ENCODE measurements around the gene LCN2.

LCN2 gene

GRCh38 chr9:128161215-128161902 is 12.1 kb downstream of the LCN2 start:
- no peak for TF ChIP-seq CTCF (IDR thresholded peaks at IDR 0.05; ENCODE audit: low read depth, low read length, missing control alignments)
- peak overlapping the region; percentile 92 for H3K4me3 ChIP-seq (replicated peaks; ENCODE audit: low read depth, low read length)
- DNase-seq (ENCODE audit: extremely low read depth, low read depth) = no peak

- DNase-seq (ENCODE audit: extremely low read depth, low read depth) = no peak
- no peak overlapping the region for H3K4me3 ChIP-seq (replicated peaks; ENCODE audit: low read depth, low read length)
- no peak for TF ChIP-seq CTCF (IDR thresholded peaks at IDR 0.05; ENCODE audit: low read depth, low read length, missing control alignments)
These were observed 13.2 kb downstream of the LCN2 start for GRCh38 chr9:128162215-128163026.

GRCh38 chr9:128163027-128163515 is 13.8 kb downstream of the LCN2 start:
- H3K4me3 ChIP-seq (replicated peaks; ENCODE audit: low read depth, low read length) = no peak overlapping the region
- no peak for DNase-seq (ENCODE audit: extremely low read depth, low read depth)
- TF ChIP-seq CTCF (IDR thresholded peaks at IDR 0.05; ENCODE audit: low read depth, low read length, missing control alignments) = no peak

- no peak for DNase-seq (ENCODE audit: extremely low read depth, low read depth)
- no peak overlapping the region for H3K4me3 ChIP-seq (replicated peaks; ENCODE audit: low read depth, low read length)
- no peak for TF ChIP-seq CTCF (IDR thresholded peaks at IDR 0.05; ENCODE audit: low read depth, low read length, missing control alignments)
These were observed 14.5 kb downstream of the LCN2 start for GRCh38 chr9:128163523-128164306.

GRCh38 chr9:128164307-128164885 is 15.1 kb downstream of the LCN2 start:
- H3K4me3 ChIP-seq (replicated peaks; ENCODE audit: low read depth, low read length) = no peak overlapping the region
- TF ChIP-seq CTCF (IDR thresholded peaks at IDR 0.05; ENCODE audit: low read depth, low read length, missing control alignments) = no peak
- no peak for DNase-seq (ENCODE audit: extremely low read depth, low read depth)

- no peak for TF ChIP-seq CTCF (IDR thresholded peaks at IDR 0.05; ENCODE audit: low read depth, low read length, missing control alignments)
- DNase-seq (ENCODE audit: extremely low read depth, low read depth) = no peak
- no peak overlapping the region for H3K4me3 ChIP-seq (replicated peaks; ENCODE audit: low read depth, low read length)
These were observed 16.9 kb downstream of the LCN2 start for GRCh38 chr9:128166169-128166568.
